Trophoblast cell (in vitro differentiated cells and primary cell): ENCODE data around the gene TLDC2.
"Not testable (repeated sequence)": the region's sequence is repeated elsewhere in the genome, so short reads cannot be mapped to it uniquely, and the experiment has no call there.

ENCODE experiments used
- DNase-seq, 2 donors: peaks; one replicate each; pipeline ENCODE4 v3.0.0-alpha.2; 2016
- H2AFZ ChIP-seq: 2 replicates; pipeline ENCODE4 v1.6.1; 2013; ENCODE audit warnings: low read length, moderate library complexity, mild to moderate bottlenecking; ENCODE audit not compliant: insufficient read depth, poor library complexity
- H2AK5ac ChIP-seq: 2 replicates; pipeline ENCODE4 v1.6.1; 2013; ENCODE audit warnings: mild to moderate bottlenecking, low read length
- H2BK120ac ChIP-seq: 2 replicates; pipeline ENCODE4 v1.6.1; 2013; ENCODE audit warnings: low read length, mild to moderate bottlenecking, moderate library complexity; ENCODE audit not compliant: insufficient read depth, poor library complexity
- H2BK12ac ChIP-seq: 2 replicates; pipeline ENCODE4 v1.6.1; 2013; ENCODE audit warnings: mild to moderate bottlenecking, low read length, moderate library complexity
- H2BK5ac ChIP-seq: 2 replicates; pipeline ENCODE4 v1.6.1; 2013; ENCODE audit warnings: low read length, low read depth, moderate library complexity, mild to moderate bottlenecking; ENCODE audit not compliant: poor library complexity
- H3K14ac ChIP-seq: 2 replicates; pipeline ENCODE4 v1.6.1; 2013; ENCODE audit warnings: mild to moderate bottlenecking, low read length
- H3K18ac ChIP-seq: 2 replicates; pipeline ENCODE4 v1.6.1; 2013; ENCODE audit warnings: mild to moderate bottlenecking, low read length
- H3K23ac ChIP-seq: 2 replicates; pipeline ENCODE4 v1.6.1; 2013; ENCODE audit warnings: low read length
- H3K27ac ChIP-seq: 2 replicates; pipeline ENCODE4 v1.5.1; 2013; ENCODE audit warnings: low read depth, mild to moderate bottlenecking, inconsistent platforms, low read length, moderate library complexity
- H3K27me3 ChIP-seq: 2 replicates; pipeline ENCODE4 v1.6.1; 2013; ENCODE audit warnings: inconsistent platforms, mild to moderate bottlenecking, low read length, moderate library complexity; ENCODE audit not compliant: insufficient read depth
- H3K36me3 ChIP-seq, 2 experiments: 1 replicate in 1 of 2; 2 replicates in 1 of 2; pipeline ENCODE4 v1.6.1; 2013; ENCODE audit warnings: low read length in 2 of 2, mild to moderate bottlenecking in 2 of 2, moderate library complexity in 1 of 2; ENCODE audit not compliant: insufficient read depth in 2 of 2, control insufficient read depth in 1 of 2
- H3K4ac ChIP-seq: 2 replicates; pipeline ENCODE4 v1.6.1; 2013; ENCODE audit warnings: low read depth, mild to moderate bottlenecking, low read length, moderate library complexity
- H3K4me1 ChIP-seq, 2 experiments: 1 replicate in 1 of 2; 2 replicates in 1 of 2; pipeline ENCODE4 v1.6.1; 2013; ENCODE audit warnings: low read length in 2 of 2, mild to moderate bottlenecking in 2 of 2, moderate library complexity in 1 of 2; ENCODE audit not compliant: insufficient read depth in 2 of 2, control insufficient read depth in 1 of 2
- H3K4me2 ChIP-seq: 2 replicates; pipeline ENCODE4 v1.6.1; 2013; ENCODE audit warnings: inconsistent platforms, mild to moderate bottlenecking, low read length, moderate library complexity
- H3K4me3 ChIP-seq: 2 replicates; pipeline ENCODE4 v1.5.1; 2013; ENCODE audit warnings: mild to moderate bottlenecking, low read depth, low read length, inconsistent platforms
- H3K79me1 ChIP-seq: one replicate; pipeline ENCODE4 v1.6.1; 2013; ENCODE audit warnings: low read length
- H3K79me2 ChIP-seq: 2 replicates; pipeline ENCODE4 v1.6.1; 2013; ENCODE audit warnings: low read length, mild to moderate bottlenecking; ENCODE audit not compliant: control insufficient read depth, insufficient read depth, poor library complexity
- H3K9ac ChIP-seq: 2 replicates; pipeline ENCODE4 v1.6.1; 2013; ENCODE audit warnings: mild to moderate bottlenecking, low read length
- H3K9me3 ChIP-seq: 2 replicates; pipeline ENCODE4 v1.6.1; 2013; ENCODE audit warnings: low read depth, mild to moderate bottlenecking, control low read depth, inconsistent platforms, low read length; ENCODE audit not compliant: insufficient read depth
- H4K12ac ChIP-seq: 2 replicates; pipeline ENCODE4 v1.6.1; 2013; ENCODE audit warnings: low read depth, mild to moderate bottlenecking, low read length, moderate library complexity
- H4K8ac ChIP-seq: 2 replicates; pipeline ENCODE4 v1.6.1; 2013; ENCODE audit warnings: low read depth, mild to moderate bottlenecking, low read length, moderate library complexity
- H4K91ac ChIP-seq: one replicate; pipeline ENCODE4 v1.6.1; 2013; ENCODE audit warnings: low read depth, mild to moderate bottlenecking, low read length, moderate library complexity
- WGBS: extraction: QIAGEN DNeasy Blood & Tissue Kit; methylation state at CpG from one replicate; pipeline ENCODE4 v1.1.7; 2013; ENCODE audit warnings: missing lambda C conversion rate; ENCODE audit not compliant: insufficient read length, insufficient coverage; ENCODE audit errors: extremely low coverage; 5-methylcytosine and 5-hydroxymethylcytosine counted together

TLDC2 gene

GRCh38 chr20:36893801-36894200 lies 17.9 kb downstream of the TLDC2 start:
- H4K91ac ChIP-seq: no peak overlapping the region
- no peaks in the 10 kb centered on the region for H3K79me2 ChIP-seq
- no peak overlapping the region for H2BK12ac ChIP-seq
- WGBS: no CpG with 5 or more reads among the region's 3 CpGs
- H3K18ac ChIP-seq: no peak overlapping the region
- H3K4me3 ChIP-seq: no peak overlapping the region
- H2BK5ac ChIP-seq: no peak overlapping the region
- H3K27ac ChIP-seq: no peak overlapping the region
- no peak overlapping the region for H2AK5ac ChIP-seq
- H4K12ac ChIP-seq: no peak overlapping the region
- H3K14ac ChIP-seq: no peak overlapping the region
- no peak overlapping the region for H2AFZ ChIP-seq
- H3K27me3 ChIP-seq: no peaks in the 10 kb centered on the region
- H2BK120ac ChIP-seq: no peak overlapping the region
- no peak overlapping the region for H3K23ac ChIP-seq
- H3K79me1 ChIP-seq: no peaks in the 10 kb centered on the region
- H3K9me3 ChIP-seq: no peaks in the 10 kb centered on the region
- no peaks in the 10 kb centered on the region for H3K4me1 ChIP-seq
- H3K9ac ChIP-seq: no peak overlapping the region
- H4K8ac ChIP-seq: no peak overlapping the region
- no peak overlapping the region for H3K4ac ChIP-seq
- no peak for DNase-seq
- H3K36me3 ChIP-seq: no peaks in the 10 kb centered on the region
- no peak overlapping the region for H3K4me2 ChIP-seq

DNA sequence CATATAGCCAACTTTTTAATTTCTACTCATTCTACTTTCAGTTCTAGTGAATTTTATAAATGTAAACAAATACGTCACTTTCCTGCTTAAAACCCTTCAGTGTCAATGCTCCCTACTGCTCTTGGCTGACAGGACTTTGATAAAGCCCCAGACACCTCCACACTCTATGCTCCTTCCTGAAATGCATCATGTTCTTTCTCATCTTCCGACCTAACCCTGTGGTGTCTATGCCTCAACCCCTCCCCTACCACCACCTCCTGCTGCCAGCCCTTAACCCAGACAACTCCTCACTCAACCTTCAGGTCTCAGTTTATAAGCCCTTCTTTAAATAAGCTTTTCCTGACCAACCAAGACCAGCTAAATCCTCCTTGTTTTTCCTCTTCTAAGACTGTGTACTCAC lies 19.1 kb downstream of the TLDC2 start:
- H4K8ac ChIP-seq: no peak overlapping the region
- H3K4me2 ChIP-seq: no peak overlapping the region
- no peak overlapping the region for H4K12ac ChIP-seq
- no peaks in the 10 kb centered on the region for H3K79me2 ChIP-seq
- no peak overlapping the region for H3K27ac ChIP-seq
- H2BK12ac ChIP-seq: no peak overlapping the region
- H2AFZ ChIP-seq: no peak overlapping the region
- no peak overlapping the region for H2BK5ac ChIP-seq
- no peaks in the 10 kb centered on the region for H3K9me3 ChIP-seq
- H3K4me1 ChIP-seq: no peaks in the 10 kb centered on the region
- H3K36me3 ChIP-seq: no peaks in the 10 kb centered on the region
- H4K91ac ChIP-seq: no peak overlapping the region
- no peak for DNase-seq
- H2BK120ac ChIP-seq: no peak overlapping the region
- no peak overlapping the region for H3K14ac ChIP-seq
- H3K9ac ChIP-seq: no peak overlapping the region
- H3K18ac ChIP-seq: no peak overlapping the region
- no peaks in the 10 kb centered on the region for H3K79me1 ChIP-seq
- no peak overlapping the region for H3K23ac ChIP-seq
- no peak overlapping the region for H3K4me3 ChIP-seq
- no peak overlapping the region for H2AK5ac ChIP-seq
- H3K4ac ChIP-seq: no peak overlapping the region
- H3K27me3 ChIP-seq: no peaks in the 10 kb centered on the region
- WGBS: no CpG with 5 or more reads among the region's 2 CpGs

- no peaks in the 10 kb centered on the region for H3K9me3 ChIP-seq
- no peak for DNase-seq
- H3K27me3 ChIP-seq: no peaks in the 10 kb centered on the region
- no peak overlapping the region for H3K14ac ChIP-seq
- no peak overlapping the region for H2BK5ac ChIP-seq
- no peak overlapping the region for H3K4ac ChIP-seq
- H2BK120ac ChIP-seq: no peak overlapping the region
- no peaks in the 10 kb centered on the region for H3K79me1 ChIP-seq
- H3K36me3 ChIP-seq: no peaks in the 10 kb centered on the region
- H2AFZ ChIP-seq: no peak overlapping the region
- H3K4me3 ChIP-seq: no peak overlapping the region
- H3K23ac ChIP-seq: no peak overlapping the region
- no peak overlapping the region for H3K9ac ChIP-seq
- H2BK12ac ChIP-seq: no peak overlapping the region
- H3K79me2 ChIP-seq: no peaks in the 10 kb centered on the region
- H2AK5ac ChIP-seq: no peak overlapping the region
- no peak overlapping the region for H4K12ac ChIP-seq
- H3K4me2 ChIP-seq: no peak overlapping the region
- H3K18ac ChIP-seq: no peak overlapping the region
- H3K4me1 ChIP-seq: no peaks in the 10 kb centered on the region
- H4K8ac ChIP-seq: no peak overlapping the region
- H3K27ac ChIP-seq: no peak overlapping the region
- WGBS: no CpG with 5 or more reads among the region's 2 CpGs
- no peak overlapping the region for H4K91ac ChIP-seq
Measured at GRCh38 chr20:36904690-36905089, 28.8 kb downstream of the TLDC2 start.

GRCh38 chr20:36905566-36905965 lies 29.6 kb downstream of the TLDC2 start:
- H4K8ac ChIP-seq, H3K9me3 ChIP-seq, H2BK5ac ChIP-seq, H3K36me3 ChIP-seq, H3K14ac ChIP-seq, H3K79me2 ChIP-seq, H2AFZ ChIP-seq, H3K27ac ChIP-seq, H3K4ac ChIP-seq, H3K4me2 ChIP-seq, H3K79me1 ChIP-seq, H3K18ac ChIP-seq, H3K23ac ChIP-seq, H3K9ac ChIP-seq, H2BK120ac ChIP-seq, H4K91ac ChIP-seq, H4K12ac ChIP-seq, H3K4me1 ChIP-seq, H2BK12ac ChIP-seq, DNase-seq, H3K4me3 ChIP-seq, H3K27me3 ChIP-seq, H2AK5ac ChIP-seq: not testable (repeated sequence)
- WGBS: no CpG with 5 or more reads among the region's 10 CpGs
